Measurements from ENCODE around the gene IL6.
"Not testable (repeated sequence)": the region's sequence is repeated elsewhere in the genome, so short reads cannot be mapped to it uniquely, and the experiment has no call there.

Gene IL6

GRCh38 chr7:22703107-22703855 lies 23.7 kb upstream of the IL6 start:
- in situ Hi-C loops (cut with MboI; ENCODE audit: low pct_unique_long_range_greater_than_20kb, low sequenced_read_pairs); DNase-seq: not testable (repeated sequence)

DNA sequence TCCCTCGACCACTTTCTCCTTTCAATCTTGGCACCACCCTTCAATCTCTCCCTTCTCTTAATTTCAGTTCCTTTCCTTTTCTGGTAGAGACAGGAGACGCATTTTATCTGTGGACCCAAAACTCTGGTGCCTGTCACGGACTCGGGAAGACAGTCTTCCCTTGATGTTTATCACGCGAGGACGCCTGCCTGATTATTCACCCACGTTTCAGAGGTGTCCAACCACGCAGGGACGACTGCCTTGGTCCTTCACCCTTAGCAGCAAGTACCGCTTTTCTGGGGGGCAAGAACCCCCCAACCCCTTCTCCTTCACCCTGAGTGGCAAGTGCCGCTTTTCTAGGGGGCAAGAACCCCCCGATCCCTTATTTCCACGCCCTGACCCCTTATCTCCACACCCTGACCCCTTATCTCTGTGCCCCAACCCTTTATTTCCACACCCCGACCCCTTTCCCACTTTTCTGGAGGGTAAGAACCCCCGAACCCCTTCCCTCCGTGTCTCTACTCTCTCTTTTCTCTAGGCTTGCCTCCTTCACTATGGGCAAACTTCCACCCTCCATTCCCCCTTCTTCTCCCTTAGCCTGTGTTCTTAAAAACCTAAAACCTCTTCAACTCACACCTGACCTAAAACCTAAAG lies 22.9 kb upstream of the IL6 start:
- DNase-seq; in situ Hi-C loops (cut with MboI; ENCODE audit: low pct_unique_long_range_greater_than_20kb, low sequenced_read_pairs): not testable (repeated sequence)

DNA sequence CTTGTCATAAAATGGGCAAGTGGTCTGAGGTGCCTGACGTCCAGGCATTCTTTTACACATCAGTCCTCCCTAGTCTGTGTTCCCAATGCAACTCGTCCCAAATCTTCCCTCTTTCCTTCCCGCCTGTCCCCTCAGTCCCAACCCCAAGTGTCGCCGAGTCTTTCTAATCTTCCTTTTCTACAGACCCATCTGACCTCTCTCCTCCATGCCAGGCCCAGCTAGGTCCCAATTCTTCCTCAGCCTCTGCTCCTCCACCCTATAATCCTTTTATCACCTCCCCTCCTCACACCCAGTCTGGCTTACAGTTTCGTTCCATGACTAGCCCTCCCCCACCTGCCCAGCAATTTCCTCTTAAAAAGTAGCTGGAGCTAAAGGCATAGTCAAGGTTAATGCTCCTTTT lies 22.3 kb upstream of the IL6 start:
- DNase-seq; in situ Hi-C loops (cut with MboI; ENCODE audit: low pct_unique_long_range_greater_than_20kb, low sequenced_read_pairs): not testable (repeated sequence)

DNA sequence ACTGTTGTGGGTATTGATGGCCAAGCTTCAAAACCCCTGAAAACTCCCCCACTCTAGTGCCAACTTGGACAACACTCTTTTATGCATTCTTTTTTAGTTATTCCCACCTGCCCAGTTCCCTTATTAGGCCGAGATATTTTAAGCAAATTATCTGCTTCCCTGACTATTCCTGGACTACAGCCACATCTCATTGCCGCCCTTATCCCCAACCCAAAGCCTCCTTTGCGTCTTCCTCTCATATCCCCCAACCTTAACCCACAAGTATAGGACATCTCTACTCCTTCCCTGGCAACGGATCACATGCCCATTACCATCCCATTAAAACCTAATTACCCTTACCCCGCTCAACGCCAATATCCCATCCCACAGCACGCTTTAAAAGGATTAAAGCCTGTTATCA lies 21.1 kb upstream of the IL6 start:
- in situ Hi-C loops (cut with MboI; ENCODE audit: low pct_unique_long_range_greater_than_20kb, low sequenced_read_pairs); DNase-seq: not testable (repeated sequence)

DNA sequence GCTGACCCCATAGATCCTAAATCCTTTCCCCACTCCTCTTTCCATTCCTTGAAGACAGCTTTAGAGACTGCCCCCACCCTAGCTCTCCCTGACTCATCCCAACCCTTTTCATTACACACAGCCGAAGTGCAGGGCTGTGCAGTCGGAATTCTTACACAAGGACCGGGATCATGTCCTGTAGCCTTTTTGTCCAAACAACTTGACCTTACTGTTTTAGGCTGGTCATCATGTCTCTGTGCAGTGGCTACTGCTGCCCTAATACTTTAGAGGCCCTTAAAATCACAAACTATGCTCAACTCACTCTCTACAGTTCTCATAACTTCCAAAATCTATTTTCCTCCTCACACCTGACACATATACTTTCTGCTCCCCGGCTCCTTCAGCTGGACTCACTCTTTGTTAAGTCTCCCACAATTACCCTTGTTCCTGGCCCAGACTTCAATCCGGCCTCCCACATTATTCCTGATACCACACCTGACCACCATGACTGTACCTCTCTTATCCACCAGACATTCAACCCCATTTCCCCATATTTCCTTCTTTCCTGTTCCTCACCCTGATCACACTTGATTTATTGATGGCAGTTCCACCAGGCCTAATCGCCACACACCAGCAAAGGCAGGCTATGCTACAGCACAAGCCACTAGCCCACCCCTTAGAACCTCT lies 19.8 kb upstream of the IL6 start:
- in situ Hi-C loops (cut with MboI; ENCODE audit: low pct_unique_long_range_greater_than_20kb, low sequenced_read_pairs); DNase-seq: not testable (repeated sequence)

GRCh38 chr7:22708214-22708613 lies 18.8 kb upstream of the IL6 start:
- DNase-seq; in situ Hi-C loops (cut with MboI; ENCODE audit: low pct_unique_long_range_greater_than_20kb, low sequenced_read_pairs): not testable (repeated sequence)

DNA sequence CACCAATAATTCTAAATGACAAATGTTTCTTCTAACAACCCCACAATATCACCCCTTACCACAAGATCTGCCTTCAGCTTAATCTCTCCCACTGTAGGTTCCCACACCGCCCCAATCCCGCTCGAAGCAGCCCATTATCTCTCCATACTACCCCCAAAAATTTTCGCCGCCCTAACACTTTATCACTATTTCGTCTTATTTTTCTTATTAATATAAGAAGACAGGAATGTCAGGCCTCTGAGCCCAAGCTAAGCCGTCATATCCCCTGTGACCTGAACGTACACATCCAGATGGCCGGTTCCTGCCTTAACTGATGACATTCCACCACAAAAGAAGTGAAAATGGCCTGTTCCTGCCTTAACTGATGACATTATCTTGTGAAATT lies 18.3 kb upstream of the IL6 start:
- DNase-seq; in situ Hi-C loops (cut with MboI; ENCODE audit: low pct_unique_long_range_greater_than_20kb, low sequenced_read_pairs): not testable (repeated sequence)

DNA sequence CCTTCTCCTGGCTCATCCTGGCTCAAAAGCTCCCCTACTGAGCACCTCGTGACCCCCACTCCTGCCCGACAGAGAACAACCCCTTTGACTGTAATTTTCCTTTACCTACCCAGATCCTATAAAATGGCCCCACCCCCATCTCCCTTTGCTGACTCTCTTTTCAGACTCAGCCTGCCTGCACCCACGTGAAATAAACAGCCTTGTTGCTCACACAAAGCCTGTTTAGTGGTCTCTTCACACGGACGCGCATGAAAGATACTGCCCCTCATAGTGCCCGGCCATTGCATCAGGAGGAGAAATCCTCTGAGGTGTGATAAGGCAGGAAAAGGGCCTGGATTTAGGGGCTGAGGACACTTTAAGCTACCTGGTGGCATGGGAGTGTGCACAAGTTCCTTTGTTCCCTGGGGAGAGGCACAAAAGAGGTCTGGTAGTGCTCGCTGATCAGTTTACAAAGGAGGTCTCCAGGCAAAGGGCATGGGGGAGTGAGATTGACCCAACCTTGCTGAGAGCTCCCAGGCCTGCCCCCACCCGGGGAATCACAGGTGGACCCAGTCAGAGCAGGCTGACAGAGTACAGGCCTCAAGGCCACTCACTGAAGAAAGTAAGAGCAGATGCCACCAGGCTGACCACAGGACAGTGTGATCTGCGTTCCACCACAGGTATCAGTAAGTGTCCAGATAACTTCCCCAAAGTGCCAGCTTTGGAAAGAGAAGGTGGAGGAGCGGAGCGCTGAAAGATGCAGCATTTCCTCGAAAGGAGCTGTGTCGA lies 17.8 kb upstream of the IL6 start:
- in situ Hi-C loops (cut with MboI; ENCODE audit: low pct_unique_long_range_greater_than_20kb, low sequenced_read_pairs); DNase-seq: not testable (repeated sequence)

- in situ Hi-C loops (cut with MboI; ENCODE audit: low pct_unique_long_range_greater_than_20kb, low sequenced_read_pairs) = no loop called here
- DNase-seq = no peak
Measured at GRCh38 chr7:22709857-22710256, 17.1 kb upstream of the IL6 start.

DNA sequence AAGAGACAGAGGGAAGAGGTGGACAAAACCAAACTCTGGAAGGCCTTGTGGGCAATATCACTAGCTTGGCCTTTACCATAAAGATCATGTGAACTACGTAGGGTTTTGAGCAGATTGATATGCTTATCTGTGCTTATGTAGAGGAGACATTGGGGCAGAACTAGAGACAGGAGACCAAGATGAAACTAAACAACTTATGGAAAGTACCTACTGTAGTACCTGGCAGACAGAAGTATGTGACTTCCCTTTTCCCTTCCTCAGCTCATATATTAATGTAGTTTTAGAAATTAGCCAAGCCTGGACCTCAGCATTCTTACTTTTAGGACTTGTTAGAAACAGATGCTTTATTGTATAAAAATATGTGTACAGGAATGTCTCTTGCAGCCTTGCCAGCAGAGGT lies 14.0 kb upstream of the IL6 start:
- no peak for DNase-seq
- in situ Hi-C loops (cut with MboI; ENCODE audit: low pct_unique_long_range_greater_than_20kb, low sequenced_read_pairs) = no loop called here

DNA sequence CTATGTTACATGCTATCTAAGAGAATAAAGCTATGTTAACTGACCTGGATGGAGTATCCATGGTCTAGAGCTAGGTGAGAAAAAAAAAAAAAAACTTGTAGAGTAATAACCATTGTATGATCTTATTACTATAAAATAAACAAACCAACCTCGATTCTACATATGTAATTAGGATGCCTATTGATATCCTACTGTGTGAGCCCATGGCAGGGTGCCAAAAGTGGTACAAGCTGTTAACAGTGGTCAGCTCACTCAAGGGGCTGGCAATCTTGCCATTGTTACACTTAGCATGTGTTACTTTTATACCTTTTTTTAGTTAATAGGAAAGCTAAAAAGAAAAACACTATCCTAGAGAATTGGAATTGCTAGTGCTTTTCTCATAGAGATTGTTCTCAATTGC lies 13.5 kb upstream of the IL6 start:
- no peak for DNase-seq
- in situ Hi-C loops (cut with MboI; ENCODE audit: low pct_unique_long_range_greater_than_20kb, low sequenced_read_pairs) = no loop called here

GRCh38 chr7:22715969-22716368 lies 11.0 kb upstream of the IL6 start:
- DNase-seq = no peak
- in situ Hi-C loops (cut with MboI; ENCODE audit: low pct_unique_long_range_greater_than_20kb, low sequenced_read_pairs) = no loop called here

DNA sequence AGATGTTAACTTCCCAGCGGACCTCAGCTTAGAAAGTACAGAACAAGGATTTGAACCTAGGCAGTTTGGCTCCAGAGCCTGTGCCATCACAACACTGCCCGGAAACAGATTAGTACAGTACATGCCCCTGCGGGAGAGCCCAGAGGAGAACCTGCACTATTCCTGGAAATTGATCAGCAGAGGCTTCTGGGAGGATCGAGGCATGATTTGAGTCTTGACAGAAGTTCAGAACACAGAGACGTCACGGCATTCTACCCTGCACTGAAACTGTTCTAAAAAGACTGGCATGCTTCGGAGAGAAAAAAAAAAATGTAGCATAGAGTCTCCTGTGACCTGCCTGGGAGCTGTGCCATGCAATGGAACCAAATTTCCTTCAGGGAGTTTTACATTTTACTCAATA lies 9.2 kb upstream of the IL6 start:
- in situ Hi-C loops (cut with MboI; ENCODE audit: low pct_unique_long_range_greater_than_20kb, low sequenced_read_pairs) = no loop called here
- no peak for DNase-seq

GRCh38 chr7:22718200-22718711 lies 8.7 kb upstream of the IL6 start:
- no peak for DNase-seq
- in situ Hi-C loops (cut with MboI; ENCODE audit: low pct_unique_long_range_greater_than_20kb, low sequenced_read_pairs) = no loop called here

- DNase-seq = no peak
- in situ Hi-C loops (cut with MboI; ENCODE audit: low pct_unique_long_range_greater_than_20kb, low sequenced_read_pairs) = no loop called here
Measured at GRCh38 chr7:22718911-22719420, 8.0 kb upstream of the IL6 start.

GRCh38 chr7:22720791-22721786 lies 5.9 kb upstream of the IL6 start:
- DNase-seq = no peak
- in situ Hi-C loops (cut with MboI; ENCODE audit: low pct_unique_long_range_greater_than_20kb, low sequenced_read_pairs) = loop anchor here (10.0 kb wide), 1 partner anchor 156 kb away; no protein-coding TSS in a partner anchor

GRCh38 chr7:22722536-22723180 lies 4.3 kb upstream of the IL6 start:
- in situ Hi-C loops (cut with MboI; ENCODE audit: low pct_unique_long_range_greater_than_20kb, low sequenced_read_pairs) = loop anchor here (10.0 kb wide), 1 partner anchor 158 kb away; no protein-coding TSS in a partner anchor
- no peak for DNase-seq

Data from KBM-7 (cell line).